Measurements from ENCODE around the gene ADCK2.
"Not testable (repeated sequence)": the region's sequence is repeated elsewhere in the genome, so short reads cannot be mapped to it uniquely, and the experiment has no call there.

ADCK2 gene

GRCh38 chr7:140696680-140697446 lies 24.1 kb downstream of the ADCK2 start, which contains the start of gene NDUFB2:
Gene NDUFB2 (plus strand): TSS chr7:140696708. CDS start chr7:140696745, 37 bp downstream.
- peak; percentile 81 to 97 for DNase-seq

- DNase-seq: no peak
Measured at GRCh38 chr7:140697447-140698143, 24.9 kb downstream of the ADCK2 start.

GRCh38 chr7:140698477-140698876 lies 25.7 kb downstream of the ADCK2 start:
- DNase-seq: no peak

- no peak for DNase-seq
Measured at GRCh38 chr7:140702774-140703173, 30.0 kb downstream of the ADCK2 start.

- DNase-seq: no peak
Measured at GRCh38 chr7:140704205-140704604, 31.5 kb downstream of the ADCK2 start.

- DNase-seq: no peak
Measured at GRCh38 chr7:140707132-140707531, 34.4 kb downstream of the ADCK2 start.

- DNase-seq: not testable (repeated sequence)
Measured at GRCh38 chr7:140708764-140709163, 36.0 kb downstream of the ADCK2 start.

- DNase-seq: not testable (repeated sequence)
Measured at GRCh38 chr7:140712392-140712791, 39.6 kb downstream of the ADCK2 start.

GRCh38 chr7:140714331-140715040 lies 41.7 kb downstream of the ADCK2 start:
- DNase-seq: no peak

- DNase-seq: no peak
Measured at GRCh38 chr7:140719721-140720120, 47.0 kb downstream of the ADCK2 start.

GRCh38 chr7:140722254-140722653 lies 49.5 kb downstream of the ADCK2 start:
- no peak for DNase-seq

- DNase-seq: peak; percentile 39 to 42
Measured at GRCh38 chr7:140723006-140723405, 50.3 kb downstream of the ADCK2 start.

GRCh38 chr7:140723574-140723973 lies 50.8 kb downstream of the ADCK2 start:
- no peak for DNase-seq

GRCh38 chr7:140724706-140725105 lies 52.0 kb downstream of the ADCK2 start:
- DNase-seq: no peak

- DNase-seq: no peak
Measured at GRCh38 chr7:140726281-140726680, 53.5 kb downstream of the ADCK2 start.

- no peak for DNase-seq
Measured at GRCh38 chr7:140732416-140732815, 59.7 kb downstream of the ADCK2 start.

- DNase-seq: no peak
Measured at GRCh38 chr7:140734096-140734495, 61.4 kb downstream of the ADCK2 start.

GRCh38 chr7:140734729-140735128 lies 62.0 kb downstream of the ADCK2 start:
- no peak for DNase-seq

- DNase-seq: no peak
Measured at GRCh38 chr7:140738280-140738679, 65.5 kb downstream of the ADCK2 start.

GRCh38 chr7:140743255-140743654 lies 70.5 kb downstream of the ADCK2 start:
- DNase-seq: not testable (repeated sequence)

- no peak for DNase-seq
Measured at GRCh38 chr7:140744005-140744404, 71.3 kb downstream of the ADCK2 start.

Data from activated T-cell treated with anti-CD3 and anti-CD28 coated beads, Interleukin-2, amount 50 U/mL, for 48 hours (primary cell).